Measurements from ENCODE around the gene SATB1.

SATB1 gene

GRCh38 chr3:18346097-18346496 lies 79.0 kb downstream of the SATB1 start:
- Histone ChIP-seq H3K79me2 (ENCODE audit: low read length) (no peaks in the 10 kb centered on the region), H3K27ac (ENCODE audit: low read length) (no peak overlapping the region), H3F3A (ENCODE audit: insufficient read depth, low read length) (no peaks in the 10 kb centered on the region), H3K9me3 (replicated peaks; ENCODE audit: insufficient read depth, low read length) (no peaks in the 10 kb centered on the region), H3K4me3 (ENCODE audit: low read length) (no peak overlapping the region), H2AFZ (ENCODE audit: low read length) (no peak overlapping the region), H3K9ac (ENCODE audit: low read length) (no peak overlapping the region), H3K4me1 (ENCODE audit: low read length) (no peaks in the 10 kb centered on the region), H4K20me1 (ENCODE audit: insufficient read depth, low read length) (no peaks in the 10 kb centered on the region), H3K27me3 (replicated peaks; ENCODE audit: insufficient read depth, low read length) (no peaks in the 10 kb centered on the region), H3K9me2 (replicated peaks; ENCODE audit: insufficient read depth, low read length) (no peaks in the 10 kb centered on the region), H3K4me2 (ENCODE audit: low read depth, low read length) (no peak overlapping the region), H3K36me3 (replicated peaks; ENCODE audit: insufficient read depth, low read length) (no peaks in the 10 kb centered on the region)
- no peak for TF ChIP-seq CTCF (IDR thresholded peaks at IDR 0.05; ENCODE audit: low read length)
- no peak for TF ChIP-seq EZH2phosphoT487 (IDR thresholded peaks at IDR 0.05; ENCODE audit: low read length)
- TF ChIP-seq EZH2 (optimal IDR thresholded peaks at IDR 0.05; ENCODE audit: low read depth, low read length): no peak
- no peak for DNase-seq

DNA sequence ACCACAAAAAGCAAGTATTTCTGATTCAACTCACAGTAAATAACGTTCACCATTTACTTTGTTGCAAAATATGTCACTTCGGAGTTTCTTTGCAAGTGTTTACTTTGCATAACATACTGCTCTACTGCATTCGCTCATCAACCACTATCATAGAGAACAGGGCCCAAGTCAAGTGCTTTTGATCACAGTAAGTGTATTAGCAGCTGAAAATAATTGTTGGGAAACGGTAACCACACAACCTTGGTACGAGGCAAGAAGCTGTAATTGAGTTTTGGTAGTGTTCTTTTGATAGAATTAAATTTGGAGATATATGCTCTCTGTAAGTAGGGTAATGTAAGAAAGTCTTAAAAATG lies 80.1 kb downstream of the SATB1 start:
- DNase-seq: no peak
- Histone ChIP-seq H3K9me3 (replicated peaks; ENCODE audit: insufficient read depth, low read length) (no peaks in the 10 kb centered on the region), H3K4me2 (ENCODE audit: low read depth, low read length) (no peak overlapping the region), H3K27me3 (replicated peaks; ENCODE audit: insufficient read depth, low read length) (no peaks in the 10 kb centered on the region), H3K9me2 (replicated peaks; ENCODE audit: insufficient read depth, low read length) (no peaks in the 10 kb centered on the region), H4K20me1 (ENCODE audit: insufficient read depth, low read length) (no peaks in the 10 kb centered on the region), H2AFZ (ENCODE audit: low read length) (no peak overlapping the region), H3K79me2 (ENCODE audit: low read length) (no peaks in the 10 kb centered on the region), H3K27ac (ENCODE audit: low read length) (no peak overlapping the region), H3K36me3 (replicated peaks; ENCODE audit: insufficient read depth, low read length) (no peaks in the 10 kb centered on the region), H3K4me1 (ENCODE audit: low read length) (no peaks in the 10 kb centered on the region), H3K4me3 (ENCODE audit: low read length) (no peak overlapping the region), H3K9ac (ENCODE audit: low read length) (no peak overlapping the region), H3F3A (ENCODE audit: insufficient read depth, low read length) (no peaks in the 10 kb centered on the region)
- TF ChIP-seq EZH2phosphoT487 (IDR thresholded peaks at IDR 0.05; ENCODE audit: low read length) (no peak), EZH2 (optimal IDR thresholded peaks at IDR 0.05; ENCODE audit: low read depth, low read length) (no peak), CTCF (IDR thresholded peaks at IDR 0.05; ENCODE audit: low read length) (no peak)

GRCh38 chr3:18344306-18345014 lies 80.7 kb downstream of the SATB1 start:
- Histone ChIP-seq H3K79me2 (ENCODE audit: low read length) (no peaks in the 10 kb centered on the region), H3K9me3 (replicated peaks; ENCODE audit: insufficient read depth, low read length) (no peaks in the 10 kb centered on the region), H3K4me2 (ENCODE audit: low read depth, low read length) (no peak overlapping the region), H3K4me1 (ENCODE audit: low read length) (no peaks in the 10 kb centered on the region), H4K20me1 (ENCODE audit: insufficient read depth, low read length) (no peaks in the 10 kb centered on the region), H3K36me3 (replicated peaks; ENCODE audit: insufficient read depth, low read length) (no peaks in the 10 kb centered on the region), H3K4me3 (ENCODE audit: low read length) (no peak overlapping the region), H3F3A (ENCODE audit: insufficient read depth, low read length) (no peaks in the 10 kb centered on the region), H3K9ac (ENCODE audit: low read length) (no peak overlapping the region), H2AFZ (ENCODE audit: low read length) (no peak overlapping the region), H3K9me2 (replicated peaks; ENCODE audit: insufficient read depth, low read length) (no peaks in the 10 kb centered on the region), H3K27ac (ENCODE audit: low read length) (no peak overlapping the region), H3K27me3 (replicated peaks; ENCODE audit: insufficient read depth, low read length) (no peaks in the 10 kb centered on the region)
- no peak for TF ChIP-seq EZH2 (optimal IDR thresholded peaks at IDR 0.05; ENCODE audit: low read depth, low read length)
- no peak for TF ChIP-seq CTCF (IDR thresholded peaks at IDR 0.05; ENCODE audit: low read length)
- TF ChIP-seq EZH2phosphoT487 (IDR thresholded peaks at IDR 0.05; ENCODE audit: low read length): no peak
- DNase-seq: no peak
